Measurements from ENCODE around the gene OMD. TPM values are rescaled to one million over a fixed set of nuclear protein-coding genes. Genes with fewer than 3 reads are reported as not detected.
A peak's percentile ranks its signal among the peaks of the same experiment; 100 is the strongest.

Gene OMD
- total RNA-seq, 1 donor = 0.36 TPM

DNA sequence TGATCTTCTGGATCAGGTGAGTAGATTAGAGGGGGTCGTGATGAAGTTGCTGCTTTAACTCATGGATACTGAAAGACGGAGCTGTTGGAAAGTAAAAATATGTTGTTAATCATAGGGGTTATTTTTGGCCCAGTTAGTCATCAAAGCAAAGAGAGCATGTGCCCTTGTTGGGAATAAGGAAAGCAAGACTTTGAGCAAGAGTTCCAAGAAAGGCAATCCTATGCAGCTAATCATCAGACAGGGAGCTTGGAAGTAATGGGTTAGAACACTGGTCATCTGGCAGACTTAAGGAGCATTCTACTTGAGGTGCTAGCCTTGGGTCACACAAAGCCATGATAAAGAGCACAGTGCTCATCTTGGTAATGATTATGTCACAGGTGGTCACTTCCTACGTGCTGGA lies 39.7 kb upstream of the OMD start:
- peak overlapping the region; percentile 73 for H3K4me2 ChIP-seq (ENCODE audit: insufficient read depth, low read length)
- no peak for TF ChIP-seq CTCF (IDR thresholded peaks at IDR 0.05; ENCODE audit: extremely low read depth, low read depth, low read length)
- H2AFZ ChIP-seq (ENCODE audit: low read length) = peak overlapping the region; percentile 56
- H4K20me1 ChIP-seq (ENCODE audit: insufficient read depth, low read length) = no peaks in the 10 kb centered on the region
- peaks cover 23% of the 10 kb centered on the region for H3K4me1 ChIP-seq (ENCODE audit: insufficient read depth, low read length)
- peak overlapping the region; percentile 21 for H3K4me3 ChIP-seq (ENCODE audit: insufficient read depth, low read length)
- DNase-seq (ENCODE audit: insufficient read length, low spot score, missing footprints) = peak; percentile 77
- H3K9me3 ChIP-seq (ENCODE audit: low read depth, low read length) = no peaks in the 10 kb centered on the region
- H3K27me3 ChIP-seq (ENCODE audit: insufficient read depth, low read length) = no peaks in the 10 kb centered on the region
- no peaks in the 10 kb centered on the region for H3K79me2 ChIP-seq (ENCODE audit: insufficient read depth, low read length)
- H3K27ac ChIP-seq (ENCODE audit: low read depth, low read length) = peak overlapping the region; percentile 47
- no peaks in the 10 kb centered on the region for H3K36me3 ChIP-seq (ENCODE audit: insufficient read depth, low read length)

DNA sequence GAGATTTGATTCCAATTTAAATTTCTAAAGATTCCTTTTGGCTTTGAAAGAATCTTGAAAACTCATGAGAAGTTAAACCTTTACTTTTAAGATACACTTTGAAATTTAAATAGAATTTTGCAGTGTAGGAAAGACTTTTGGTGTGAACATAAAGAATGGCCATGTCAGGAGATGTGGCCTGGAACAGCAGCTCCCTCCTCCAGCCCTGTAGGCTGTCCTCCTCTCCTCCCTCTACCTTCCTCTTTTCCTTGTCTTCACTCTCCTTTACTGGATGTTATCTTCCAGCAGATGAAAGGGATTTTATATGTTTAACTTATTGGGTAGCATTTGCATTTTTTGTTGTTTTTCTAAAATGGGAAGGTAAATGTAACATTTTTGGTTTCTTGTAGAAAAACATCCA lies 39.1 kb upstream of the OMD start:
- peak overlapping the region; percentile 47 for H3K27ac ChIP-seq (ENCODE audit: low read depth, low read length)
- H3K4me2 ChIP-seq (ENCODE audit: insufficient read depth, low read length) = peak overlapping the region; percentile 73
- H3K4me1 ChIP-seq (ENCODE audit: insufficient read depth, low read length) = peaks cover 21% of the 10 kb centered on the region
- no peaks in the 10 kb centered on the region for H3K9me3 ChIP-seq (ENCODE audit: low read depth, low read length)
- no peak for DNase-seq (ENCODE audit: insufficient read length, low spot score, missing footprints)
- no peaks in the 10 kb centered on the region for H4K20me1 ChIP-seq (ENCODE audit: insufficient read depth, low read length)
- peak overlapping the region; percentile 21 for H3K4me3 ChIP-seq (ENCODE audit: insufficient read depth, low read length)
- no peak for TF ChIP-seq CTCF (IDR thresholded peaks at IDR 0.05; ENCODE audit: extremely low read depth, low read depth, low read length)
- H3K79me2 ChIP-seq (ENCODE audit: insufficient read depth, low read length) = no peaks in the 10 kb centered on the region
- no peaks in the 10 kb centered on the region for H3K36me3 ChIP-seq (ENCODE audit: insufficient read depth, low read length)
- H3K27me3 ChIP-seq (ENCODE audit: insufficient read depth, low read length) = no peaks in the 10 kb centered on the region
- peak overlapping the region; percentile 56 for H2AFZ ChIP-seq (ENCODE audit: low read length)

DNA sequence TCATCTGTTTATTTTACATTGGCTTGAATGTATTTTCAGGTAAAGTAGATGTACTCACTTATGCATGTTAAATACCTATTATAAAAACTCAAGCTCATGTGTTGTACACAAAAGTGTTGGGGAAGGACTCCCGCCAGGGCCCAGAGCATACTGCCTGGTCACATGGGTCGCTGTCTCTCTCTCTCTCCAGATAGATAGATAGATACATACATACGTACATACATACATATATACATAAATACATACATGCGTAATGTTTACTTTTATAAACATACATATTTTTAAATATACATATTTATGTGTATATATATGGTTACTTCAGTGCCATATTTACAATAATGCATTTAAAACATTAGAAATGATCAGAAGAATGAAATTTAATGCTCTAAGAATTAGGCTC lies 33.3 kb upstream of the OMD start:
- no peaks in the 10 kb centered on the region for H3K27me3 ChIP-seq (ENCODE audit: insufficient read depth, low read length)
- no peak overlapping the region for H3K4me2 ChIP-seq (ENCODE audit: insufficient read depth, low read length)
- H3K79me2 ChIP-seq (ENCODE audit: insufficient read depth, low read length) = no peaks in the 10 kb centered on the region
- no peaks in the 10 kb centered on the region for H3K36me3 ChIP-seq (ENCODE audit: insufficient read depth, low read length)
- no peak overlapping the region for H3K4me3 ChIP-seq (ENCODE audit: insufficient read depth, low read length)
- H4K20me1 ChIP-seq (ENCODE audit: insufficient read depth, low read length) = no peaks in the 10 kb centered on the region
- H3K4me1 ChIP-seq (ENCODE audit: insufficient read depth, low read length) = no peaks in the 10 kb centered on the region
- TF ChIP-seq CTCF (IDR thresholded peaks at IDR 0.05; ENCODE audit: extremely low read depth, low read depth, low read length) = no peak
- DNase-seq (ENCODE audit: insufficient read length, low spot score, missing footprints) = no peak
- H3K9me3 ChIP-seq (ENCODE audit: low read depth, low read length) = no peaks in the 10 kb centered on the region
- no peak overlapping the region for H3K27ac ChIP-seq (ENCODE audit: low read depth, low read length)
- H2AFZ ChIP-seq (ENCODE audit: low read length) = no peak overlapping the region

GRCh38 chr9:92455217-92455616 lies 30.9 kb upstream of the OMD start:
- Histone ChIP-seq H4K20me1 (ENCODE audit: insufficient read depth, low read length) (no peaks in the 10 kb centered on the region), H3K4me3 (ENCODE audit: insufficient read depth, low read length) (no peak overlapping the region), H2AFZ (ENCODE audit: low read length) (no peak overlapping the region), H3K4me2 (ENCODE audit: insufficient read depth, low read length) (no peak overlapping the region), H3K27ac (ENCODE audit: low read depth, low read length) (no peak overlapping the region), H3K36me3 (ENCODE audit: insufficient read depth, low read length) (no peaks in the 10 kb centered on the region), H3K4me1 (ENCODE audit: insufficient read depth, low read length) (no peaks in the 10 kb centered on the region), H3K9me3 (ENCODE audit: low read depth, low read length) (no peaks in the 10 kb centered on the region), H3K79me2 (ENCODE audit: insufficient read depth, low read length) (no peaks in the 10 kb centered on the region), H3K27me3 (ENCODE audit: insufficient read depth, low read length) (no peaks in the 10 kb centered on the region)
- TF ChIP-seq CTCF (IDR thresholded peaks at IDR 0.05; ENCODE audit: extremely low read depth, low read depth, low read length) = peak; percentile 24
- DNase-seq (ENCODE audit: insufficient read length, low spot score, missing footprints) = no peak
